Mucosa of gallbladder (tissue), 1 donor: ENCODE measurements around the gene ZNF287. TPM values are rescaled to one million over a fixed set of nuclear protein-coding genes. Genes with fewer than 3 reads are reported as not detected.

Experiments
- DNase-seq: peaks from one replicate; pipeline ENCODE4 v3.0.0-alpha.2; 2020; ENCODE audit warnings: low spot score
- total RNA-seq: library from RNA; stranded (reverse); gene quantifications from one replicate; pipeline ENCODE4 v1.2.1, GENCODE V29; 2021
- donor health status: DM: no; HTN: no; CAD: no.

ZNF287 gene
- total RNA-seq, 1 donor from 2014 or later: 7.7 TPM

- DNase-seq: peak; percentile 16
Observed at GRCh38 chr17:16516594-16517051, 52.4 kb downstream of the ZNF287 start.

- DNase-seq: no peak
Observed at GRCh38 chr17:16515933-16516332, 53.1 kb downstream of the ZNF287 start.

GRCh38 chr17:16513873-16514272, 55.1 kb downstream of the ZNF287 start:
- DNase-seq: no peak

GRCh38 chr17:16512011-16512410, 57.0 kb downstream of the ZNF287 start:
- no peak for DNase-seq

GRCh38 chr17:16511593-16511992, 57.4 kb downstream of the ZNF287 start:
- DNase-seq: no peak

- no peak for DNase-seq
Observed at GRCh38 chr17:16507918-16508533, 61.0 kb downstream of the ZNF287 start.

- DNase-seq: no peak
Observed at GRCh38 chr17:16506188-16506587, 62.8 kb downstream of the ZNF287 start.

- DNase-seq: no peak
Observed at GRCh38 chr17:16504984-16505383, 64.0 kb downstream of the ZNF287 start.

Other genes starting within 250 kb of the ZNF287 start
- gene CENPV, start 215.7 kb downstream of the ZNF287 start, total RNA-seq: 37.8 TPM
- gene UBB, start 188.1 kb downstream of the ZNF287 start, total RNA-seq: 2,437 TPM
- gene TRPV2, start 153.6 kb downstream of the ZNF287 start, total RNA-seq: 31.0 TPM
- gene LRRC75A, start 77.0 kb downstream of the ZNF287 start, total RNA-seq: 7.0 TPM
- gene ZNF624, start 84.6 kb upstream of the ZNF287 start, total RNA-seq: 4.4 TPM
- gene CCDC144A, start 121.0 kb upstream of the ZNF287 start, total RNA-seq: 5.8 TPM